T-cell (primary cell): ENCODE data around the gene CIART. TPM values are rescaled to one million over a fixed set of nuclear protein-coding genes. Genes with fewer than 3 reads are reported as not detected.

Experiments used
- ATAC-seq, 4 experiments: fragments of 200-7000 bp in 3 of 4; fragments of 150-1000 bp in 1 of 4; cut with Tn5 transposase; replicated peaks in 1 of 4; 1 replicate in 3 of 4; 2 replicates in 1 of 4; pipeline ENCODE4 v1.10.0; 2021; ENCODE audit warnings: moderate library complexity in 3 of 4, mild to moderate bottlenecking in 2 of 4, moderate number of reproducible peaks in 1 of 4
- CTCF ChIA-PET, 2 donors: fragments of 300-600 bp; sonication (Branson Sonifier 250); formaldehyde crosslinking; loops; one replicate each; lab custom pipeline; 2022; ENCODE audit warnings: antibody characterized with exemption in 2 of 2; lab: Charles Lee
- POLR2A ChIA-PET, 2 donors: fragments of 300-600 bp; sonication (Branson Sonifier 250); formaldehyde crosslinking; loops; one replicate each; lab custom pipeline; 2022; ENCODE audit warnings: antibody characterized with exemption in 2 of 2; lab: Charles Lee
- DNase-seq, 35 experiments: peaks; one replicate each; pipeline versions ENCODE4 v3.0.0 to v3.0.0-alpha.2; 2013 to 2023
- H3K27ac ChIP-seq: one replicate; pipeline ENCODE4 v1.5.1; 2013; ENCODE audit warnings: low read length
- H3K27me3 ChIP-seq, 2 experiments: replicated peaks in 1 of 2; 1 replicate in 1 of 2; 2 replicates in 1 of 2; pipeline versions ENCODE4 v1.6.1 to v1.7.0; 2013; ENCODE audit warnings: low read length in 1 of 2, mixed read lengths in 1 of 2; ENCODE audit not compliant: control insufficient read depth in 2 of 2, insufficient read depth in 2 of 2; ENCODE audit errors: extremely low read depth in 1 of 2
- H3K36me3 ChIP-seq, 2 donors: 1 replicate in 1 of 2; 2 replicates in 1 of 2; pipeline versions ENCODE4 v1.6.1 to v1.7.0; 2013; ENCODE audit warnings: low read length in 1 of 2; ENCODE audit not compliant: control insufficient read depth in 2 of 2, insufficient read depth in 1 of 2; ENCODE audit errors: extremely low read depth in 1 of 2
- H3K4me1 ChIP-seq, 2 experiments: 1 replicate in 1 of 2; 2 replicates in 1 of 2; pipeline versions ENCODE4 v1.6.1 to v1.7.0; 2013; ENCODE audit warnings: low read length in 2 of 2, mixed read lengths in 1 of 2; ENCODE audit not compliant: insufficient read depth in 2 of 2, control insufficient read depth in 1 of 2; ENCODE audit errors: extremely low read depth in 1 of 2
- H3K4me3 ChIP-seq, 2 donors: 1 replicate in 1 of 2; 2 replicates in 1 of 2; pipeline versions ENCODE4 v1.5.1 to v1.7.0; 2013; ENCODE audit warnings: mild to moderate bottlenecking in 2 of 2, low read length in 1 of 2, moderate library complexity in 1 of 2; ENCODE audit not compliant: control insufficient read depth in 1 of 2; ENCODE audit errors: extremely low read depth in 1 of 2
- H3K9me3 ChIP-seq: 2 replicates; pipeline ENCODE4 v1.7.0; 2013
- H3K27ac Mint-ChIP-seq, 2 donors: one replicate each; pipeline ENCODE4 v1.8.0; 2020 to 2021; ENCODE audit warnings: mild to moderate bottlenecking in 2 of 2, mixed read lengths in 2 of 2
- H3K27me3 Mint-ChIP-seq, 2 donors: one replicate each; pipeline ENCODE4 v1.8.0; 2021 to 2022; ENCODE audit warnings: mixed read lengths in 2 of 2
- H3K36me3 Mint-ChIP-seq: one replicate; pipeline ENCODE4 v1.8.0; 2021; ENCODE audit warnings: mixed read lengths
- H3K4me1 Mint-ChIP-seq, 3 donors: one replicate each; pipeline ENCODE4 v1.8.0; 2020 to 2022; ENCODE audit warnings: mixed read lengths in 3 of 3, mild to moderate bottlenecking in 1 of 3
- H3K4me3 Mint-ChIP-seq, 3 donors: one replicate each; pipeline ENCODE4 v1.8.0; 2020 to 2022; ENCODE audit warnings: mild to moderate bottlenecking in 3 of 3, mixed read lengths in 3 of 3, moderate library complexity in 3 of 3
- H3K9me3 Mint-ChIP-seq, 3 donors: one replicate each; pipeline ENCODE4 v1.8.0; 2020 to 2022; ENCODE audit warnings: mixed read lengths in 3 of 3
- WGBS: methylation state at CpG from one replicate; pipeline ENCODE4 v1.1.5; 2013; ENCODE audit warnings: missing lambda C conversion rate; ENCODE audit not compliant: insufficient coverage; 5-methylcytosine and 5-hydroxymethylcytosine counted together
- total RNA-seq, 35 experiments: library from RNA in 6 of 35; stranded (reverse) in 6 of 35; fragments of 120-200 nt in 1 of 35; gene quantifications; one replicate each; pipeline versions ENCODE4 v1.2.1 to v1.2.4 and lab custom pipeline; 2013 to 2026

The CIART gene
- total RNA-seq, 5 donors from 2014 or later (not counting 1 experiment from before 2014, with no cell fraction given) = 0.63 to 2.9 (median 1.3) TPM

- Mint-ChIP-seq H3K4me1 (peaks cover 26 to 42% (median 28%) of the 10 kb centered on the region in 3 donors), H3K27ac (no peak overlapping the region), H3K9me3 (no peaks in the 10 kb centered on the region), H3K27me3 (no peaks in the 10 kb centered on the region), H3K36me3 (peaks cover 12% of the 10 kb centered on the region), H3K4me3 (peak overlapping the region; percentile 19 to 84 (median 40))
- Histone ChIP-seq H3K9me3 (no peaks in the 10 kb centered on the region), H3K4me3 (no peak overlapping the region), H3K36me3 (peaks cover 0 to 4% of the 10 kb centered on the region in 2 donors), H3K4me1 (peaks cover 8 to 19% of the 10 kb centered on the region in 2 experiments), H3K27me3 (peaks cover 0 to 4% of the 10 kb centered on the region in 2 experiments), H3K27ac (no peak overlapping the region)
- DNase-seq (no peak), ATAC-seq (no peak)
- WGBS = 90% methylated on average over 2 of the region's 6 CpGs
- ChIA-PET POLR2A (interaction anchor here in 1 of 2 donors (0.6 kb wide), 1 partner anchor 188 kb away, joined by 4 read pairs; no protein-coding TSS in a partner anchor), CTCF (interaction anchor here (0.6 to 2.0 kb wide), 3 partner anchors 24 to 115 kb away, joined by 3 to 5 read pairs (median 4); no protein-coding TSS in a partner anchor)
These were observed 2.1 kb upstream of the CIART start for GRCh38 chr1:150280138-150280707.

GRCh38 chr1:150281221-150281757 lies 1.1 kb upstream of the CIART start:
- Histone ChIP-seq H3K27ac (peak overlapping the region; percentile 75), H3K4me3 (peak overlapping the region; percentile 33 to 48), H3K4me1 (peaks cover 8 to 19% of the 10 kb centered on the region in 2 experiments), H3K36me3 (peaks cover 0 to 1% of the 10 kb centered on the region in 2 donors), H3K9me3 (no peaks in the 10 kb centered on the region), H3K27me3 (peaks cover 0 to 4% of the 10 kb centered on the region in 2 experiments)
- peak overlapping the region; percentile 78 to 86 for H3K27ac Mint-ChIP-seq
- H3K36me3 Mint-ChIP-seq = peaks cover 7% of the 10 kb centered on the region
- peaks cover 26 to 42% (median 28%) of the 10 kb centered on the region in 3 donors for H3K4me1 Mint-ChIP-seq
- peak; percentile 28 to 38 (median 31) for ATAC-seq
- CTCF ChIA-PET = interaction anchor here in 1 of 2 donors (0.9 to 1.7 kb wide), 4 partner anchors 10 to 27 kb away, joined by 3 to 12 read pairs (median 5); partner anchors contain the start of gene APH1A
- peak in 33 of 35 experiments; percentile 20 to 75 (median 43) for DNase-seq
- no peaks in the 10 kb centered on the region for H3K27me3 Mint-ChIP-seq
- H3K9me3 Mint-ChIP-seq = no peaks in the 10 kb centered on the region
- 2% methylated on average over 15 of the region's 15 CpGs for WGBS
- H3K4me3 Mint-ChIP-seq = peak overlapping the region; percentile 81 to 90 (median 84)
- POLR2A ChIA-PET = no interaction called here

- CTCF ChIA-PET = interaction anchor here (0.6 to 1.7 kb wide), 5 partner anchors 27 to 255 kb away, joined by 3 to 12 read pairs (median 4); partner anchors contain the start of gene PRPF3 (in 1 of the 2)
- H3K27ac Mint-ChIP-seq = peak overlapping the region; percentile 75 to 86
- peak in 2 of 35 experiments; percentile 16 to 27 for DNase-seq
These were observed 204 bp downstream of the CIART start for GRCh38 chr1:150282558-150282958.

GRCh38 chr1:150283260-150283659 lies 906 bp downstream of the CIART start:
- peaks cover 26 to 40% (median 28%) of the 10 kb centered on the region in 3 donors for H3K4me1 Mint-ChIP-seq
- Histone ChIP-seq H3K4me3 (no peak overlapping the region), H3K9me3 (no peaks in the 10 kb centered on the region), H3K4me1 (peaks cover 8 to 19% of the 10 kb centered on the region in 2 experiments), H3K36me3 (no peaks in the 10 kb centered on the region), H3K27me3 (peaks cover 0 to 4% of the 10 kb centered on the region in 2 experiments), H3K27ac (no peak overlapping the region)
- H3K27ac Mint-ChIP-seq = no peak overlapping the region
- ChIA-PET POLR2A (no interaction called here), CTCF (no interaction called here)
- H3K9me3 Mint-ChIP-seq = no peaks in the 10 kb centered on the region
- H3K4me3 Mint-ChIP-seq = peak overlapping the region in 2 of 3 donors; percentile 81 to 84
- H3K27me3 Mint-ChIP-seq = no peaks in the 10 kb centered on the region
- DNase-seq = no peak
- peaks cover 2% of the 10 kb centered on the region for H3K36me3 Mint-ChIP-seq
- WGBS = 94% methylated on average over 10 of the region's 12 CpGs
- no peak for ATAC-seq

More at GRCh38 chr1:150282558-150282958, 204 bp downstream of the CIART start:
- Mint-ChIP-seq H3K4me1 (peaks cover 26 to 42% (median 28%) of the 10 kb centered on the region in 3 donors), H3K27me3 (no peaks in the 10 kb centered on the region), H3K9me3 (no peaks in the 10 kb centered on the region), H3K36me3 (peaks cover 5% of the 10 kb centered on the region), H3K4me3 (peak overlapping the region; percentile 81 to 90 (median 84))
- ATAC-seq = no peak
- Histone ChIP-seq H3K36me3 (no peaks in the 10 kb centered on the region), H3K27me3 (peaks cover 0 to 4% of the 10 kb centered on the region in 2 experiments), H3K4me1 (peaks cover 8 to 19% of the 10 kb centered on the region in 2 experiments), H3K4me3 (peak overlapping the region; percentile 26 to 48), H3K27ac (peak overlapping the region; percentile 28), H3K9me3 (no peaks in the 10 kb centered on the region)
- POLR2A ChIA-PET = interaction anchor here (0.5 to 0.6 kb wide), 3 partner anchors 12 to 95 kb away, joined by 4 to 7 read pairs (median 4); no protein-coding TSS in a partner anchor
- WGBS = 35% methylated on average over 21 of the region's 21 CpGs

GRCh38 chr1:150288382-150288781 lies 6.0 kb downstream of the CIART start:
- no peaks in the 10 kb centered on the region for H3K36me3 ChIP-seq
- H3K9me3 ChIP-seq = no peaks in the 10 kb centered on the region
- no peaks in the 10 kb centered on the region for H3K27me3 ChIP-seq
- CTCF ChIA-PET = interaction anchor here (0.6 kb wide), 2 partner anchors 11 to 341 kb away, joined by 3 to 4 read pairs; partner anchors contain the start of gene ENSA (in 1 of the 2)
- peaks cover 0 to 6% of the 10 kb centered on the region in 2 experiments for H3K4me1 ChIP-seq
- H3K4me3 ChIP-seq = no peak overlapping the region
- H3K27ac ChIP-seq = no peak overlapping the region
- WGBS = no CpG with 5 or more reads among the region's 1 CpG
- Mint-ChIP-seq H3K9me3 (no peaks in the 10 kb centered on the region), H3K4me3 (no peak overlapping the region), H3K36me3 (no peaks in the 10 kb centered on the region), H3K4me1 (peaks cover 7 to 8% (median 8%) of the 10 kb centered on the region in 3 donors), H3K27ac (no peak overlapping the region), H3K27me3 (no peaks in the 10 kb centered on the region)
- POLR2A ChIA-PET = no interaction called here
- no peak for DNase-seq
- no peak for ATAC-seq

GRCh38 chr1:150288822-150289221 lies 6.5 kb downstream of the CIART start:
- H3K27me3 Mint-ChIP-seq = no peaks in the 10 kb centered on the region
- no peak overlapping the region for H3K27ac ChIP-seq
- H3K4me3 ChIP-seq = no peak overlapping the region
- H3K4me1 Mint-ChIP-seq = peaks cover 10 to 11% (median 11%) of the 10 kb centered on the region in 3 donors
- CTCF ChIA-PET = interaction anchor here in 1 of 2 donors (0.5 kb wide), 1 partner anchor 217 kb away, joined by 3 read pairs; no protein-coding TSS in a partner anchor
- H3K27ac Mint-ChIP-seq = no peak overlapping the region
- H3K4me3 Mint-ChIP-seq = no peak overlapping the region
- H3K4me1 ChIP-seq = peaks cover 0 to 9% of the 10 kb centered on the region in 2 experiments
- no peaks in the 10 kb centered on the region for H3K9me3 Mint-ChIP-seq
- WGBS = 83% methylated on average over 4 of the region's 4 CpGs
- no peaks in the 10 kb centered on the region for H3K9me3 ChIP-seq
- no peaks in the 10 kb centered on the region for H3K27me3 ChIP-seq
- H3K36me3 Mint-ChIP-seq = no peaks in the 10 kb centered on the region
- ATAC-seq (no peak), DNase-seq (no peak)
- POLR2A ChIA-PET = no interaction called here
- H3K36me3 ChIP-seq = no peaks in the 10 kb centered on the region
